HG02610 (cell line): ENCODE results near the gene ZCCHC13.
"Not testable (repeated sequence)": the region's sequence is repeated elsewhere in the genome, so short reads cannot be mapped to it uniquely, and the experiment has no call there.

Experiments
- ATAC-seq: cut with Tn5 transposase; IDR thresholded peaks from one replicate; pipeline ENCODE4 v1.9.1; 2021; ENCODE audit warnings: mild to moderate bottlenecking, moderate library complexity; ENCODE audit not compliant: unreplicated experiment

Gene ZCCHC13

DNA sequence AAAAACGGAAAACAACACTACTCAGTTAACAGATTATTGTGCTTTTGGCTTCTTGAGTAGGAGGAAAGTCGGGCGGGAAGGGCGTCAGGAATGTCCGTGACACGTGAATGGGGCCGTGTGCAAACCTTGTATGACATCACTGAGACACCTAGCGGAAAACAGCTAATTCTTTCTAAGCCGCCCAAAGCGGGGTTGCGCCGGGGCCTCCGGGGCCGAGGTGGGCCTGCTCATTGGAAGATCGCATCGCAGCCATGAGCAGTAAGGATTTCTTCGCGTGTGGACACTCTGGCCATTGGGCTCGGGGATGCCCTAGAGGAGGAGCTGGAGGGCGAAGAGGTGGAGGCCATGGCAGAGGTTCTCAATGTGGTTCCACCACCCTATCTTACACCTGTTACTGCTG is at the start of gene ZCCHC13:
Gene ZCCHC13, plus strand, starts transcription at position 165 of the 400 bp plus-strand sequence. Its CDS starts 87 bp downstream, at position 252.
- ATAC-seq: no peak

- not testable (repeated sequence) for ATAC-seq
Measured at GRCh38 chrX:74258111-74258510, 45.9 kb upstream of the ZCCHC13 start.

DNA sequence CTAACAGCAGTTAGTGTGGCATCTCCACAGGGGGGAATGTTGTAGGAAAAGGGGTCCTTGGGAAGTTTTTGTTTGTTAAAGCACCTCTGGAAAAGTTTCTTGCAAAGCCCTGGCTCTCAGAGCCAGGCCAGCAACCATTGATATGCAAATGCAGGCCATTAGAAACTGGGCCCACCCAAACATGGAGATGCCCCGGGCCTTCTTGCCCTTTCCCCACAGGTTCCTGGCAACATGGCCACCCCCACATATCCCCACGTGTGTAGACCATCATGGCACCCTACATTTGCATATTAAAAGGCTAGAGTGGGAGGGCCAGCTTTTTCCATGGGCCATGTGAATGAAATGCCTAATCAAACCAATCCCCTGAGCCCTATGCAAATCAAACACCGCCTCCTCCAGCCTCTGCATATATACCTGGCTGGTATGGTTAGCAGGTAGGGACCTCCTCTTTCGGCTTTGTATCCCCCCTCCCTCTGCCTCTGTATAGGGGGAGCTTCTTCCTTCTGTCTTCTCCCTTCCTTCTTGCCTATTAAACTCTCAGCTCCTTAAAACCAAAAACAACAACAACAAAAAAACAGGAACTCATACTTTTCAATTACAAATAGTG is 44.0 kb upstream of the ZCCHC13 start:
- no peak for ATAC-seq

- no peak for ATAC-seq
Measured at GRCh38 chrX:74262452-74263209, 41.3 kb upstream of the ZCCHC13 start.

- no peak for ATAC-seq
Measured at GRCh38 chrX:74270393-74270792, 33.6 kb upstream of the ZCCHC13 start.

- peak; percentile 96 for ATAC-seq
Measured at GRCh38 chrX:74272230-74272629, 31.8 kb upstream of the ZCCHC13 start.

- no peak for ATAC-seq
Measured at GRCh38 chrX:74274516-74274915, 29.5 kb upstream of the ZCCHC13 start.

GRCh38 chrX:74277320-74277719 is 26.7 kb upstream of the ZCCHC13 start:
- no peak for ATAC-seq

GRCh38 chrX:74277846-74278245 is 26.1 kb upstream of the ZCCHC13 start:
- ATAC-seq: no peak

GRCh38 chrX:74280759-74281158 is 23.2 kb upstream of the ZCCHC13 start:
- peak; percentile 96 for ATAC-seq

GRCh38 chrX:74284391-74284952 is 19.5 kb upstream of the ZCCHC13 start:
- no peak for ATAC-seq

- no peak for ATAC-seq
Measured at GRCh38 chrX:74286950-74287740, 16.8 kb upstream of the ZCCHC13 start.

DNA sequence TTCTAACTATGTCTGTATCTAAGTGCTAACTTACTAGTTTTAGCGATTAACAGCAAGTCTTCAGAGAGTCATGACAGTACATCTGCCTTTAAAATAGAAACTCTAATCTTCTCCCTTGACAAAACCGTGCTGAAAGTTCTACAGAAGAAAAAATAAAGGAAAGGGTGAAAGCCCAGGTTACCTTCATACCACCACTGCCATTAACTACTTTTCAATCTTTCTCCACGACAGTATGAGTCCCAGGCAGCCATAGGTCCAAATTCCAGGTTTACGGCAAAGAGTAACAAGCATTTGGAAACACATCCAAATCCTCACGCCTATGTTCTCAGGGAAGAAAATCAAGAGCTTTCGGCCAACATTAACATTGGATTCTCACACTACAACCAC is 12.4 kb upstream of the ZCCHC13 start:
- no peak for ATAC-seq

DNA sequence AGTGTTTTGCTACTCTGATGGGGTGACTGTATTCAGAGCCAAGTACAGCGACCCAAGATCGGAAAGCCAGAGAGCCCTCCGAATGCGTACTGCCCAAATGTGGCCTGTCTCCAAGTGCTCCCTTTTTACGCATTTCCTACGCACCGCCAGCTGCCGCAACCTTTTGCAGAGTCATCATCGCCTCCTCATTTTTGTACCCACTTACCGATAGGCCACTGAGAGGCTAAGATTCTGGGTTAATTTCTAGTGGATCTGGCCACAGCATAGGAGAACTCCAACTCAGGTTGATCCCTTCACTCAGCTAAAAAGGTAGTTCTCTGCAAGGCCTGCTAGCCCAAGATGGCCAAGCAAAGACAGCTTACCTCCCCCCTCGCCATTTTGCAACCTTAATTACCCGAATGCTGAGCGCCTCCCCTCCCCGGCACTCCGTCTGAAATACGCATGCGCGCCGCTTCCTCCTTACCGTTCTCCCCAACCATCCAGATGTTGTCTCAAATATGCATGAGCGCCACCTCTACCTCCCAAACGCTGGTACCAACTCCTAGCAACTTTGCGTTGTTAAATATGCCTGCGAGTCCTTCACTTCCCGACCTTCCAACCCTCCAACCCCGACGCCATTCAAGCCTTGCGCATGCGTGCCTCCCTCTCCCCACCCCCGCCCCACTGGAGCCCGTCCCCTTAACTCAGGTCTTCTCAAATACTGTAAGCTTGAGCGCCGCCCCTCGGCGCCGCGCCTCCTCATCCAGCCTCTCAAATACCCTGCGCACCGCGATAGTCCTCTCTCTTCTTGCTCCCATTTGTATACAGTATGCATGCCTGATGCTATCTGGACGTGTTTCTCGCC is 11.8 kb upstream of the ZCCHC13 start:
- peak; percentile 93 for ATAC-seq

DNA sequence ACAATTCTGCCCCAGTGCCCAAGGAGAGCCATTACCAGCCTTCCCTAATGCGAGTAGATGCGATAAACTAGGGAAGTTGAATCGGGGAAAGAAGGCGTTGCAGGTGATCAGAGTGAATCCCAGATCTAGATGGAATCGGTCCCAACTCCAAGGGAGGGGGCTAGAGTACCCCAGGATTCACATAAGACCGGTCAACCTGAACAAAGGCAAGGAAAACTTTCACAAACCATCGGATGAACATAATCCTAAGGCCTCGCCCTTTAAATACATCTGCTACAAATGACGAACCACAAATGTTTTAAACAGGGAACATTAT is 11.2 kb upstream of the ZCCHC13 start:
- ATAC-seq: no peak

DNA sequence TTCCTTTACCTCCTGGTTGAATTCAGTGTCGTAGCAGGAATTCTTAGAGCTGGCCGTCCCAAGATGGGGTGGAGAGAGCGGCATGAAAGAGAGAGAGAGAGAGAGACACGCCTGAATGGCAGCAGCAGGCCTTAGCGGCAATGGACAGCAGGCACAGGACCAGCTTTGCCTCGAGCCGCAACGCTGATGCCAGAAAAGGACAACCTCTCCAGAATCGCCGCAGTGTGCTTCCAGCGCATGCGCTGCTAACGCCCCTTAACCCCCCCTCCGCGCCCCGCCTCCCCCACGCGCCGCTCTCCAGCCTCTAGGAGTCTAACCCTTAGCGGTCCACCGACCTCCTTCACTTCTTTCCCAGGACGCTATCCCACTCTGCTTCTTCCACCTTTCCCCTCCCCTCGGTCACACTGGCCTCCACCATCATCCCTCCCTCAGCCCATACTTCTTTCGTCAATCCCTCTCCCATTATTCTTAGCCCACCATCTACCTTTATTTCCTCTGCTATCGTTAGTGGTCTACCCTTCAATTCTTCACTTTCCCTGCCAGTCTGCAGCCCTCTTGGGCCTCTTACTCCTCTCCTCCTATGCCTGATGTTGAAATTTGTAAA is 10.5 kb upstream of the ZCCHC13 start:
- no peak for ATAC-seq

DNA sequence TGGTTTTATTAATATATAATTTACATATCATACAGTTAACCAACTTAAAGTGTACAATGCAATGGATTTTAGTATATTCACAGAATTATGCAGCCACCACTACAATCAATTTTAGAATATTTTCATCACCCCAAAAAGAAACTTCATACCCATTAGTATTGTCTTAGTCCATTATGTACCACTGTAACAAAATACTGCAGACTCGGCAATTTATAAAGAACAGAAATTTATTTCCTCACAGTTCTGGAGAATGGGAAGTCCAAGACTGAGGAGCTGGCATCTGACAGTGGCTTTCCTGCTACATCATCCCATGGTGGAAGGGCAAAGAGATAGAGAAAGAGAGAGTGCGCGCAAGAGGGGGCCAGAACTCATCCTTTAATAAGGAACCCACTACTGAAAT is 8.9 kb upstream of the ZCCHC13 start:
- no peak for ATAC-seq

DNA sequence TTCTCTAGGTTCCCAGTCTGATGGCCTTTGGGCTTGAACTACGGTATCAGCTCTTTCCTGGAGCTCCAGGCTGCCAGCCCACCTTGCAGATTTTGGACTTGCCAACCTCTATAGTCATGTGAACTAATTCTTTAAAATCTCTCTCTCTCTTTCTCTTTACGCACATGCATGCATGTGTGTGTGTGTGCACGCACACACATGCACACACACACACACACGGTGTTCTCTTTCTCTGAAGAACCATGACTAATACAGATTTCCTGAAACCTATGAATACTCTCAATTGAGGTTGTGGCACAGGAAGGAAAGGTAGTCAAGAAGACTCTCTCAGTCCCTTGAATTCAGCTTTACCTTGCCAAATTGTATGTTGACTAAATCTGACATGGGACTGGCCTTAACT is 6.2 kb upstream of the ZCCHC13 start:
- no peak for ATAC-seq

DNA sequence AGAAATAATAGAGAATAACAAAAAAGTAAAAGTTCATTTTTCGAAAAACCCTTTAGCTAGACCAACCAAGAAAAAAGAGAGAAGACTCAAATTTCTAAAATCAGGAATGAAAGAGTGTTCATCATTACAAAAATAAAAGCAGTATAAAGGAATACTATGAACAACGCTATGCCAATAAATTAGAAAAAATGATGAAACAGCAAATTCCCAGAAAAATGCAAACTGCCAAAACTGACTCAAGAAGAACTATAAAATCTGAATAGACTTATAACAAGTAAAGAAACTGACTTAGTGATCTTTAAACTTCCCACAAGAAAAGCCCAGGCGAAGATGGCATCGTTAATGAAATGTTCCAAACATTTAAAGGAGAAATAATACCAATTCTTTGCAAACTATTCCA is 3.1 kb upstream of the ZCCHC13 start:
- no peak for ATAC-seq

- no peak for ATAC-seq
Measured at GRCh38 chrX:74318672-74319071, 14.7 kb downstream of the ZCCHC13 start.
